ENCODE results near the gene TTLL8. TPM values are rescaled to one million over a fixed set of nuclear protein-coding genes. Genes with fewer than 3 reads are reported as not detected.

Gene TTLL8
- total RNA-seq, 1 experiment from 2014 or later: not detected

DNA sequence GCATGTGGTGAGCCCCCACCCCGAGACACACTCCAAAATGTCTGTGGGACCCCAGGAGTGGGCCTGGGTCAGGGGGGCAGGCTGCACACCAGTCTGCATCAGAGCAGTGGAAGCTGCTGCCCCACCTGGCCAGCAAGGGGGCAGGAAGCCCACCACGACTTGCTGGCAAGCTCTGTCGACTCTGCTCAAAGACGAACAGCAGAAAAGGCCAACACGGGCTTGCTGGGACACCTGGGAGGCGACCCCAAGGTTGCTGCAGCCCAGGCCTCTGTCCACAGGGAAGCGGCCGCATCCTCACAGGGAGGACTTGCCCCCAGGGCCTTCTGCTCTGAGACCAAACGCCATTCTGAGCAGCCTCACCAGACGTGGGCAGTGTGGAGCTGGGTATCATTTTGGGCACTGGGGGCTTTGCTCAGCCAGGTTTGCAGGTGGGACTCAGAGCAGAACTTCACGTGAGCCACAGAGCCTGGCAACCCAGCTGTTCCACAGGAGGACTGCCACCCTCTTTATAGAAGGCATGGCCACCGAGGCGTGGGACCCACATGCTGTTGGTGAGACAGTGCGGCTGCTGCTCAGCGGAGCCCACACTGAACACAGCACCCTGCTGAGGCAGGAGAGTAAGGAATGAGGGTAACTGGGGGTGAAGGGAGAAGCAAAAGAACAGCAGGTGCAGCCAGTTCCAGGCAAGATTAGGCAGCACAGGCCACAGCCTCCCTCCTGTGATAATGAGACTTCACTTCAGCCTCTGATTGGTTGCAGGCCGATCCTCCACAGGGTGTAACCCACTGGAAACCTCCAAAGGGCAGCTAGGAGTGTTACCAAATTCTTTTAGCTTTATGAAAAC is 56.5 kb downstream of the TTLL8 start:
- H3K27ac ChIP-seq (ENCODE audit: insufficient read length, low read depth, low read length): no peak overlapping the region
- no peak overlapping the region for H2BK12ac ChIP-seq (ENCODE audit: insufficient read length, low read depth, low read length)
- H3K56ac ChIP-seq (ENCODE audit: insufficient read length, low read depth, low read length): no peak overlapping the region
- H4K5ac ChIP-seq (ENCODE audit: insufficient read length, low read depth, low read length): no peak overlapping the region
- no peak overlapping the region for H3K9ac ChIP-seq (ENCODE audit: extremely low read depth, insufficient read length, low read length)
- H4K8ac ChIP-seq (replicated peaks; ENCODE audit: insufficient read length, low read depth, low read length): no peak overlapping the region
- H3K4ac ChIP-seq (ENCODE audit: low read depth, low read length): no peak overlapping the region
- no peak overlapping the region for H3T11ph ChIP-seq (ENCODE audit: low read length)
- Mint-ChIP-seq H3K27me3 (ENCODE audit: low read depth) (peaks cover 32% of the 10 kb centered on the region), H3K36me3 (ENCODE audit: insufficient read depth in 1 of 3, low read depth in 3 of 3) (no peaks in the 10 kb centered on the region; a peak in 1 of 7 replicates), H3K4me3 (no peak overlapping the region; a peak in 1 of 5 replicates), H3K4me1 (peaks cover 11 to 21% of the 10 kb centered on the region in 2 experiments; a peak in 3 of 4 replicates), H3K27ac (no peak overlapping the region), H3K9me3 (no peaks in the 10 kb centered on the region; a peak in 2 of 5 replicates)
- DNase-seq: no peak
- H2BK5ac ChIP-seq (ENCODE audit: insufficient read length, low read length): no peak overlapping the region
- no peak overlapping the region for H3K18ac ChIP-seq (ENCODE audit: insufficient read length, low read depth, low read length)
- H3K14ac ChIP-seq (ENCODE audit: insufficient read depth, low read length): no peak overlapping the region; the same call in 1 of the 2 replicates
- H2BK15ac ChIP-seq (ENCODE audit: low read depth, low read length): no peak overlapping the region
- H3K23ac ChIP-seq (ENCODE audit: insufficient read length, low read depth, low read length): no peak overlapping the region
- no peaks in the 10 kb centered on the region for H3K79me1 ChIP-seq (ENCODE audit: insufficient read depth, low read depth, low read length, poor library complexity, severe bottlenecking)
- H3K79me2 ChIP-seq (ENCODE audit: insufficient read depth, low read length): no peaks in the 10 kb centered on the region
- WGBS (ENCODE audit: extremely low coverage, insufficient read length, low lambda C conversion rate): no CpG with 5 or more reads among the region's 16 CpGs
- no peak overlapping the region for H2AFZ ChIP-seq (ENCODE audit: low read length)
- H4K20me1 ChIP-seq (ENCODE audit: control insufficient read depth, insufficient read depth, insufficient read length): no peaks in the 10 kb centered on the region
- no peak overlapping the region for H4K91ac ChIP-seq (ENCODE audit: insufficient read length, low read depth, low read length)
- TF ChIP-seq, protein P1, sequence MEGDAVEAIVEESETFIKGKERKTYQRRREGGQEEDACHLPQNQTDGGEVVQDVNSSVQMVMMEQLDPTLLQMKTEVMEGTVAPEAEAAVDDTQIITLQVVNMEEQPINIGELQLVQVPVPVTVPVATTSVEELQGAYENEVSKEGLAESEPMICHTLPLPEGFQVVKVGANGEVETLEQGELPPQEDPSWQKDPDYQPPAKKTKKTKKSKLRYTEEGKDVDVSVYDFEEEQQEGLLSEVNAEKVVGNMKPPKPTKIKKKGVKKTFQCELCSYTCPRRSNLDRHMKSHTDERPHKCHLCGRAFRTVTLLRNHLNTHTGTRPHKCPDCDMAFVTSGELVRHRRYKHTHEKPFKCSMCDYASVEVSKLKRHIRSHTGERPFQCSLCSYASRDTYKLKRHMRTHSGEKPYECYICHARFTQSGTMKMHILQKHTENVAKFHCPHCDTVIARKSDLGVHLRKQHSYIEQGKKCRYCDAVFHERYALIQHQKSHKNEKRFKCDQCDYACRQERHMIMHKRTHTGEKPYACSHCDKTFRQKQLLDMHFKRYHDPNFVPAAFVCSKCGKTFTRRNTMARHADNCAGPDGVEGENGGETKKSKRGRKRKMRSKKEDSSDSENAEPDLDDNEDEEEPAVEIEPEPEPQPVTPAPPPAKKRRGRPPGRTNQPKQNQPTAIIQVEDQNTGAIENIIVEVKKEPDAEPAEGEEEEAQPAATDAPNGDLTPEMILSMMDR (conservative IDR thresholded peaks at IDR 0.05): no peak
- H3K4me2 ChIP-seq (ENCODE audit: insufficient read depth, insufficient read length, low read length): no peak overlapping the region
- H3K4me1 ChIP-seq (ENCODE audit: insufficient read depth, low read length): no peaks in the 10 kb centered on the region
- H3K27me3 ChIP-seq (ENCODE audit: insufficient read depth, low read length): peaks cover 9% of the 10 kb centered on the region; the same call in 1 of the 2 replicates
- H2AK5ac ChIP-seq (ENCODE audit: insufficient read length, low read length): no peak overlapping the region
- H3K9me3 ChIP-seq (ENCODE audit: control insufficient read depth, low read depth, low read length): no peaks in the 10 kb centered on the region
- H2BK120ac ChIP-seq (ENCODE audit: low read depth, low read length, poor library complexity, severe bottlenecking): no peak overlapping the region
- no peak overlapping the region for H2BK20ac ChIP-seq (ENCODE audit: low read depth, low read length, poor library complexity, severe bottlenecking)
- H3K23me2 ChIP-seq (ENCODE audit: insufficient read length, low read depth, low read length, poor library complexity, severe bottlenecking): peaks cover 4% of the 10 kb centered on the region
